GM20431 (cell line): Measurements from ENCODE around the gene TOP3A.
"Not testable (repeated sequence)": the region's sequence is repeated elsewhere in the genome, so short reads cannot be mapped to it uniquely, and the experiment has no call there.

Experiments used
- in situ Hi-C: fragments of 300-500 bp; cut with MseI, MboI; formaldehyde crosslinking; loops from one replicate; pipeline ENCODE4 v1.15.0; 2020; ENCODE audit warnings: low sequenced_read_pairs; ENCODE audit not compliant: unreplicated experiment

Gene TOP3A

DNA sequence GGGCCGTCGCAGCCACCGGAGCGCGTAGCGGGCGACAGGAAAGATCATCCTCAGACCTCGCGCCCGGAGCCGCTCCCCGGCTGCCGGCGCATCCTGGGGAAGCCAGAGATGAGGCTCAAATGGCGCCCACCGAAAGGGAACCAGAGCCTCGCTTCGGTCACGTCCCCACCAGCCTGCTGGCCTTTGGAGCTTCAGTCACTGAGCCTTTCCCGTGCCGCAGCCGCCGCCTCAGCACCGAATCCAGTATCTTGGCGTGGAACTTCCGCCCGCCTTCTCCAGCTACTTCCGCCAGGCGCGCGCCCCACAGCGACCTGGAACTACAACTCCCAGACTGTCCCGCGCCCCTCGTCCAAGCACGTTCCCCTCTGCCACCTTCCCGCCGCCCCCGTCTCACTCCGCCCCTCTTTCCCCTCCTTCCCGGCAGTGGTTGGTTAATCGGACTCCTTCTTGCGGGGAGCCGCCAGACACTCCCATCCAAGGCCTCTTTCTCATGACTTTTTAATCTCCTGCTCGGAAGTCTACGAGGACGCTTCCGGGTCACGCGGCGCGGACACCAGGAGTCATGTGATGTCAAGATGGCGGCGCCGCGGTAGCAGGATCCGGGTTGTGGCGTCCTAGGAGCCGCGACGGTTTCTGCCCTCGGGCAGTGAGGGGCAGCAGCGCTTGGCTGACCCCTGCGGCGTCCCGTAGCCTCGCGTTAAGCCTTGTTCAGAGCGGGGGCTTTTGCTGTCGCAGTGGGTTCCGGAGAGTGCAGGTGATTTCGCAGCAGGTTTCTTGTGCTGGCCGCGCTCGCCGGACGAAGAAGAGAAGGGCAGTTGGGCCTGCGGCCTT, at the start of gene TOP3A, which contains the start of gene SMCR8:
TSS of gene TOP3A (minus strand) at position 264 of the 831 bp plus-strand sequence. CDS start at position 48, 216 bp downstream.
TSS of gene SMCR8 (plus strand) at position 563 of the 831 bp plus-strand sequence. CDS start 497 bp downstream, outside the sequence.
- in situ Hi-C loops = no loop called here

- in situ Hi-C loops = no loop called here
Measured at GRCh38 chr17:18364166-18364565, 49.4 kb upstream of the TOP3A start.

- in situ Hi-C loops = no loop called here
Measured at GRCh38 chr17:18363101-18364049, 48.6 kb upstream of the TOP3A start, which contains the start of gene SHMT1. Gene SHMT1, minus strand, starts transcription at chr17:18363550. Its CDS starts 7,569 bp downstream, at chr17:18355981.

DNA sequence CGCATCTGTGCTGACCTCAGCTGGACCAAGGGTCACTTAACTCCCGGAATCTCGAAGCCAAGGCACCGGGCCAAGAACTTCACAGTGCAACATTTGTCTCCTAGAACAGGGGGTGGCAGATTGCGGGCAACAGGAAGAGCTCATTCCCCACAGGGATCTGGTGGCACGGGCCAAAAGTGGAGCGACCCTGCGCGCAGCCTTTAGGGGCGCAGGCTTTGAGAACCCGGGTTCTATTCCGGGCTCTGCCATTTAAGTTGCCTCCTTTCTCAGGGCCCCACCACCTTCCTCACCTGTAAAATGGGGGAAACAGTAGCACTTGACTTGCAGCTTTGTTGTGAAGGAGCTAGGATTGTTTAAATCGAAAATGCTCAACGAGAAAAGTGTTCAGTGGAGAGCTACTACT, 47.9 kb upstream of the TOP3A start:
- in situ Hi-C loops = no loop called here

- in situ Hi-C loops = no loop called here
Measured at GRCh38 chr17:18361837-18362697, 47.3 kb upstream of the TOP3A start.

DNA sequence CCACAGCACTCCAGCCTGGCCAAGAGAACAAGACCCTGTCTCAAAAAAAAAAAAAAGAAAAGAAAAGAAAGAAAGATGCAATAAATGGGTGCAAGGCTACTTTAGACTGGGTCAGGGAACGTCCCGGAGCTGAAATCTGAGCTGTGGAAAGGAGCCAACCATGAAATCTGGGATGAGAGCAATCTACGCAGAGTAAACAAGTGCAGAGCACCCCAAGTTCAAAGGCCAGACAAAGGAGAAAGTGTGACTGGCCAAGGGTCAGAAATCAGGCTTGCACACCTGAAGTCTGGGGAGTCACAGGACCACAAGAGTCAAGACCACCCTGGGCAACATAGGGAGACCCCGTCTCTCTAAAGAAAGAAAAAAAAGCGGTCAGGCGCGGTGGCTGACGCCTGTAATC, 45.7 kb upstream of the TOP3A start:
- in situ Hi-C loops = no loop called here

GRCh38 chr17:18356624-18357023, 41.8 kb upstream of the TOP3A start:
- in situ Hi-C loops = no loop called here

DNA sequence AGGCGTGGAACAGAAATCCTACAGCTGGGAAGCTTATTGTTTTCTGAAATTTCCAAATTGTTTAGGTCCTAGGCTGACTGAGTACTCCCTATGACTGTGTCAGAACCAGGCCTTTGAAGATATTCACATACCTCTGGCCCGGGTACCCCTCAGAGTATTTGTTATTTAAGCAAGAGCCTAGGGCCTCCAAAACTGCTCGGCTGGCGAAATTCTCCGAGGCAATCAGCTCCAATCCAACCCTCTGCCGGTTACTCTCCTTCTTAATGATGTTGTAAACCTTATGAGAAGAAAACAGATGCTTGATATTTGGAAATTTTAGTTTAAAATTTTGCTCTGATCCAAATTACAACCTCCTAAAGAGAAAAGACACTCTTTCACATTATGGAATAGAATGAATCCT, 38.7 kb upstream of the TOP3A start:
- in situ Hi-C loops = no loop called here

DNA sequence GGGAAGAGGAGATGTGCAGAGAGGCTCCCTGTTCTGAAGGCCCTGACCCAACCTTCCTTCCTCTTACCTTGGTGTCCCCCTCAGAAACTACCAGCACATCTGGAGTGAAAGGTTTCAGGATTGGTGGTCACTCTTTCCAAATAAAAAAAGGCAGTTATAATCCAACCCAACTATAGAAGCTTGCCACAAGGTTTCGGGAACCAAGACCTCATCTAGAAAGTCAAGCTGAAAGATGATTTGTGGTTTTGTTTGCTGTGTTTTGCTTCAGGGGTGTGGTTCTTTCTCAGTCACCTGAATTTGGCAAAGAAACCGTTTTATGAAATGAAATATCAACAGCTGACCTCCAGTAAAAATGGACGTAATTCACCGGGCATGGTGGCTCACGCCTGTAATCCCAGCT, 29.2 kb upstream of the TOP3A start:
- in situ Hi-C loops = no loop called here

DNA sequence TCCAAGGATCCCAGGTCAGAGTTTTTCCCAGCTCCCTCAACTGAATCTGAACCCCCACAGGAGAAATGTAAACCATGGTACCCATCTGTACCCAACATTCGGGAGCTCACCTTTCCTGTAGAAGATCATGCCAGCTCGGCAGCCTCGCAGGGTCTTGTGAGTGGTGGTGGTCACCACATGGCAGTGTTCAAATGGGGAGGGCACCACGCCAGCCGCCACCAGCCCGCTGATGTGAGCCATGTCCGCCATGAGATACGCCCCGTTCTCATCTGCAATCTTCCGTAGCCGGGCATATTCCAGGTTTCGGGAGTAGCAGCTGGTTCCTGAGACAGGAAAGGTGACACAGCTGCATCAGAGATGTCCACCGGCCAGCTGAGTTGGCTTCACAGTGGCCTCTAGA, 25.1 kb upstream of the TOP3A start:
- in situ Hi-C loops = no loop called here

- in situ Hi-C loops = not testable (repeated sequence)
Measured at GRCh38 chr17:18338158-18338557, 23.4 kb upstream of the TOP3A start.

GRCh38 chr17:18332909-18333489, 18.2 kb upstream of the TOP3A start:
- in situ Hi-C loops = no loop called here

DNA sequence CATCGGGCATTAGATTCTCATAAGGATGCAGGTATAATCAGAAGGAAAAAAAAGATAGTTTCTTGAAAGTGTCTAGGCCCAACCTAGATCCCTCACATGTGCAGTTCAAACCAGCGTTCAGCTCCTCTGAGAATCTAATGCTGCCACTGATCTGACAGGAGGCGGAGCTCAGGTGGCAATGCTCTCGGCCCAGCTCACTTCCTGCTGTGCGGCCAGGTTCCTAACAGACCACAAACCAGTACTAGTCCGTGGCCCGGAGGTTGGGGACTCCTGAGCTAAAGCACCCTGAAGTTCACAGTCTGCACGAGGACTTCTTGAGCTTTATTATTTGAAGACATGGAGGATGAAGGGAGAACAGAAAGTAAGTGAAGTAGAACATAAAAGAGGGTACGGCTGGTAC, 17.1 kb upstream of the TOP3A start:
- in situ Hi-C loops = no loop called here

- in situ Hi-C loops = no loop called here
Measured at GRCh38 chr17:18328643-18329204, 13.9 kb upstream of the TOP3A start.

- in situ Hi-C loops = no loop called here
Measured at GRCh38 chr17:18327556-18327955, 12.8 kb upstream of the TOP3A start.

DNA sequence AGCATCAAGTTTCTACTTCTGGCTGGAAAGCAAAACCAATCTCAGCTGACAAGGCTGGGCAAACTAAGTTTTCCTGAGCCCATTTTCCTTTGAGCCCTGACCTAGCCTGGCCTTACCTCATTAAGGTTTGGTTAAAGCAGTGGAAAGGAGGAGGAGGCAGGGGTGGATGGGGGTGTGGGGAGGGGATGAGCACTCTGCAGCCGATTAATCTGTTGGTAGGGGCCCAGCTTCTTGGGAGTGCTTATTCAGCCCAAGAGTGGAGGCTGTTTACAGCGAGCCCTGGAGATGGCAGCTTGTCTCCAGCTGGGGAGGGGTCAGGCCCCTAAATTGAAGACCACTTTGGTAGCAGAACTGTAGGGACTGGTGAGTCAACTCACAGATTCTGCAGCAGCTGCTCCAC, 12.3 kb upstream of the TOP3A start:
- in situ Hi-C loops = no loop called here

DNA sequence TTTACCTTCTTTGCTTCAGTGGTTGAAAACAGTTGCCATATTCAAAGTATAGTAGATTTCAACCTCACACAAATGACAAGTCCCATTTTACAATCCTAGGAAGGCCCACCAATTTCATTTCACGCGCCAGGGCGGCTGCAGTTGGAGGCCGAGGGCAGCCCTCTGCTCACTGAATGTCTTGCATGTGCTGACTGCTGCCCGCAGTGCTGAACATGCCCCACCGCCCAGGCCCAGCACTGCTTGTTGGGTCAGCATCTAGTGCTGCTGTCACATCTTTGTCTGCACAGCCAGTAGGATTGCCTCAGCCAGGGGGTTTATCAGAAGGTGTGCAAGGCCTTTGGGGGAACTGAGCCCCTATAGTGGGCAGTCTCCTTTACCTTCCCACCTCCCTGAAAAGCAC, 11.8 kb upstream of the TOP3A start:
- in situ Hi-C loops = no loop called here

DNA sequence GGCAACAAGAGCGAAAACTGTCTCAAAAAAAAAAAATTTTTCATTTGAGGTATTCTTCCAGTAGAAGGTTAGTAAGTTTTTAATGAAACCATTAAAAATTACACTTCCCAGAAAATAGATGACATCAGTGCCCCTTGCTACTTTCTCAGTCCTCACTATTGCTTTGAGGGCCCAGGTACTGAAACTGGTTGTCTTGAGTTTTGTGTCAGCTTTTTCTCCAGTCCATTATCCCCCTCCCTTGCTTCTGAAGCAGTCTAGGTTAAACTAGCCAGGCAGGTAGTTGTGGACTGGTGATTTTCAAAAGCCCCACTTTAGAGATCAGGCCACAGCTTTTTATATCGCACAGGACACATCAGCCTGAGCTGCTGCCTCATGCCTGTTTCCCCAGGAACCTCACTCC, 11.2 kb upstream of the TOP3A start:
- in situ Hi-C loops = no loop called here
